UCSD-AML1 (cell line): ENCODE results near the gene KAT6B.

Experiments used
- DNase-seq: peaks from one replicate; lab custom pipeline; 2025; ENCODE audit not compliant: unreplicated experiment; lab: John Stamatoyannopoulos, UW

KAT6B gene

GRCh38 chr10:75010373-75010772 is 184.0 kb downstream of the KAT6B start:
- no peak for DNase-seq

- no peak for DNase-seq
These were observed 184.8 kb downstream of the KAT6B start for GRCh38 chr10:75011221-75011620.

- DNase-seq: no peak
These were observed 186.1 kb downstream of the KAT6B start for GRCh38 chr10:75012471-75012870.

GRCh38 chr10:75013007-75013406 is 186.6 kb downstream of the KAT6B start:
- no peak for DNase-seq

- no peak for DNase-seq
These were observed 187.1 kb downstream of the KAT6B start for GRCh38 chr10:75013522-75013921.

GRCh38 chr10:75014516-75015230 is 188.3 kb downstream of the KAT6B start:
- no peak for DNase-seq

- DNase-seq: no peak
These were observed 189.0 kb downstream of the KAT6B start for GRCh38 chr10:75015442-75015841.

- no peak for DNase-seq
These were observed 189.9 kb downstream of the KAT6B start for GRCh38 chr10:75016325-75016724.

GRCh38 chr10:75018251-75018650 is 191.9 kb downstream of the KAT6B start:
- no peak for DNase-seq

GRCh38 chr10:75018686-75019307 is 192.4 kb downstream of the KAT6B start:
- no peak for DNase-seq

GRCh38 chr10:75019370-75019769 is 193.0 kb downstream of the KAT6B start:
- no peak for DNase-seq

- DNase-seq: no peak
These were observed 193.8 kb downstream of the KAT6B start for GRCh38 chr10:75020168-75020567.

GRCh38 chr10:75021379-75022249 is 195.2 kb downstream of the KAT6B start:
- DNase-seq: no peak

GRCh38 chr10:75023074-75023473 is 196.7 kb downstream of the KAT6B start:
- DNase-seq: no peak

GRCh38 chr10:75024971-75025523 is 198.6 kb downstream of the KAT6B start:
- no peak for DNase-seq

- DNase-seq: no peak
These were observed 201.6 kb downstream of the KAT6B start for GRCh38 chr10:75028049-75028448.

GRCh38 chr10:75028748-75029147 is 202.3 kb downstream of the KAT6B start:
- no peak for DNase-seq

GRCh38 chr10:75029420-75029819 is 203.0 kb downstream of the KAT6B start:
- no peak for DNase-seq

GRCh38 chr10:75029857-75030256 is 203.5 kb downstream of the KAT6B start:
- no peak for DNase-seq

- DNase-seq: no peak
These were observed 204.0 kb downstream of the KAT6B start for GRCh38 chr10:75030371-75030770.

GRCh38 chr10:75032119-75032518 is 205.7 kb downstream of the KAT6B start:
- DNase-seq: no peak

GRCh38 chr10:75032813-75033212 is 206.4 kb downstream of the KAT6B start:
- no peak for DNase-seq
